Caco-2 (cell line): ENCODE measurements around the gene KCTD8. TPM values are rescaled to one million over a fixed set of nuclear protein-coding genes. Genes with fewer than 3 reads are reported as not detected.

Source experiments
- BruUV-seq: library from RNA; stranded (reverse); fragments of 400-500 nt; replicated peaks from 2 replicates; lab custom pipeline; 2021; lab: Mats Ljungman, UMichigan
- CTCF ChIA-PET: fragments of 300-600 bp; sonication (Branson Sonifier 250); formaldehyde crosslinking; loops from one replicate; lab custom pipeline; 2022; ENCODE audit warnings: antibody characterized with exemption; lab: Charles Lee
- POLR2A ChIA-PET: fragments of 300-600 bp; sonication (Branson Sonifier 250); formaldehyde crosslinking; loops from one replicate; lab custom pipeline; 2022; ENCODE audit warnings: antibody characterized with exemption; lab: Charles Lee
- DNase-seq, 2 experiments: peaks; one replicate each; pipeline versions ENCODE4 v3.0.0 to v3.0.0-alpha.2; 2020 to 2022
- H3K27me3 ChIP-seq: replicated peaks from 2 replicates; pipeline ENCODE4 v1.6.0; 2011; ENCODE audit warnings: low read length; ENCODE audit not compliant: control insufficient read depth, insufficient read depth
- H3K36me3 ChIP-seq: 2 replicates; pipeline ENCODE4 v1.5.1; 2011; ENCODE audit warnings: low read length; ENCODE audit not compliant: control insufficient read depth, insufficient read depth
- H3K4me1 ChIP-seq: fragments of 250-450 bp; sonication (Bioruptor Pico); 2 replicates; pipeline ENCODE4 v1.5.1; 2020; ENCODE audit warnings: mild to moderate bottlenecking
- H3K4me3 ChIP-seq: 2 replicates; pipeline ENCODE4 v1.5.1; 2011; ENCODE audit warnings: low read depth, mild to moderate bottlenecking, control low read depth, low read length
- H3K9me3 ChIP-seq: fragments of 250-450 bp; sonication (Bioruptor Pico); 2 replicates; pipeline ENCODE4 v1.5.1; 2020; ENCODE audit warnings: mild to moderate bottlenecking, moderate library complexity
- H3K27ac Mint-ChIP-seq: one replicate; pipeline ENCODE4 v1.8.0; 2022; ENCODE audit warnings: mixed read lengths; ENCODE audit not compliant: unreplicated experiment
- H3K27me3 Mint-ChIP-seq: one replicate; pipeline ENCODE4 v1.8.0; 2022; ENCODE audit warnings: mixed read lengths; ENCODE audit not compliant: insufficient read depth, unreplicated experiment
- H3K36me3 Mint-ChIP-seq: one replicate; pipeline ENCODE4 v1.8.0; 2022; ENCODE audit warnings: mild to moderate bottlenecking, mixed read lengths; ENCODE audit not compliant: insufficient read depth, unreplicated experiment
- H3K4me1 Mint-ChIP-seq: one replicate; pipeline ENCODE4 v1.8.0; 2022; ENCODE audit warnings: low read depth, mixed read lengths; ENCODE audit not compliant: unreplicated experiment
- H3K4me3 Mint-ChIP-seq: one replicate; pipeline ENCODE4 v1.8.0; 2022; ENCODE audit warnings: mild to moderate bottlenecking, moderate library complexity, mixed read lengths; ENCODE audit not compliant: unreplicated experiment
- H3K9me3 Mint-ChIP-seq: one replicate; pipeline ENCODE4 v1.8.0; 2022; ENCODE audit warnings: mixed read lengths; ENCODE audit not compliant: unreplicated experiment
- intact Hi-C: fragments of 100-400 bp; cut with micrococcal nuclease; formaldehyde crosslinking; loops from one replicate; pipeline ENCODE4 v1.10.0; 2022; ENCODE audit not compliant: unreplicated experiment
- total RNA-seq: library from RNA; stranded (reverse); gene quantifications from 2 replicates; pipeline ENCODE4 v1.2.3, GENCODE V29; 2022
- TF ChIP-seq, protein P1 (sequence below), 2 experiments: fragments of 200-600 bp in 1 of 2; IDR thresholded peaks; 1 replicate in 1 of 2; 2 replicates in 1 of 2; pipeline versions ENCODE4 v1.5.1 to v1.8.0; 2011 to 2022; ENCODE audit warnings: antibody characterized with exemption in 1 of 2, control low read depth in 1 of 2, inconsistent platforms in 1 of 2, low read depth in 1 of 2, low read length in 1 of 2, mild to moderate bottlenecking in 1 of 2, moderate library complexity in 1 of 2; ENCODE audit not compliant: insufficient read depth in 1 of 2, severe bottlenecking in 1 of 2, unreplicated experiment in 1 of 2

Gene KCTD8
- total RNA-seq, 1 experiment from 2014 or later = not detected

DNA sequence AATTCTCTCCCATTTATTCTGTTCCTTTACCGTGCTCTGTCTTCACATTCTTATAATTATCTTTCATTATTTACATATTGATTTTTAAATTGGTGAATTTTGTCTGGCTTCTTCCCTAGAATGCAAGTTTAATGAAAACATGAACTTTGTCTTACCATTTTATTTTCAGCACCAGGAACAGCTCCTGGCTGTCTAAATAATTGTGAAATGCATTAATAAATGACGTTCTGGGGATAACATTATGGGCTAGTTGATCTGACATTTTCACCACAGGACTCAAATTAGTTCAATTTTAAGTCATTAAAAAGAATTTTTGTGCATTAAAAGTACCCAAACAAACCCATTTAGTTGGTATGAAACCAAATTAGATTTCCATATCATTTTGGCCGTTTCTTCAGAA is 97.5 kb downstream of the KCTD8 start:
- no TSS peak for BruUV-seq
- DNase-seq = no peak
- TF ChIP-seq, protein P1, sequence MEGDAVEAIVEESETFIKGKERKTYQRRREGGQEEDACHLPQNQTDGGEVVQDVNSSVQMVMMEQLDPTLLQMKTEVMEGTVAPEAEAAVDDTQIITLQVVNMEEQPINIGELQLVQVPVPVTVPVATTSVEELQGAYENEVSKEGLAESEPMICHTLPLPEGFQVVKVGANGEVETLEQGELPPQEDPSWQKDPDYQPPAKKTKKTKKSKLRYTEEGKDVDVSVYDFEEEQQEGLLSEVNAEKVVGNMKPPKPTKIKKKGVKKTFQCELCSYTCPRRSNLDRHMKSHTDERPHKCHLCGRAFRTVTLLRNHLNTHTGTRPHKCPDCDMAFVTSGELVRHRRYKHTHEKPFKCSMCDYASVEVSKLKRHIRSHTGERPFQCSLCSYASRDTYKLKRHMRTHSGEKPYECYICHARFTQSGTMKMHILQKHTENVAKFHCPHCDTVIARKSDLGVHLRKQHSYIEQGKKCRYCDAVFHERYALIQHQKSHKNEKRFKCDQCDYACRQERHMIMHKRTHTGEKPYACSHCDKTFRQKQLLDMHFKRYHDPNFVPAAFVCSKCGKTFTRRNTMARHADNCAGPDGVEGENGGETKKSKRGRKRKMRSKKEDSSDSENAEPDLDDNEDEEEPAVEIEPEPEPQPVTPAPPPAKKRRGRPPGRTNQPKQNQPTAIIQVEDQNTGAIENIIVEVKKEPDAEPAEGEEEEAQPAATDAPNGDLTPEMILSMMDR (IDR thresholded peaks at IDR 0.05; ENCODE audit: insufficient read depth in 1 of 2, low read depth in 1 of 2, low read length in 1 of 2, severe bottlenecking in 1 of 2, unreplicated experiment in 1 of 2) = no peak
- H3K9me3 Mint-ChIP-seq = no peaks in the 10 kb centered on the region
- H3K27ac Mint-ChIP-seq = no peak overlapping the region
- H3K4me3 Mint-ChIP-seq = no peak overlapping the region
- Histone ChIP-seq H3K27me3 (no peaks in the 10 kb centered on the region), H3K36me3 (no peaks in the 10 kb centered on the region), H3K4me1 (no peaks in the 10 kb centered on the region), H3K4me3 (no peak overlapping the region), H3K9me3 (no peaks in the 10 kb centered on the region)
- H3K27me3 Mint-ChIP-seq = no peaks in the 10 kb centered on the region
- H3K4me1 Mint-ChIP-seq = no peaks in the 10 kb centered on the region
- no peaks in the 10 kb centered on the region for H3K36me3 Mint-ChIP-seq
- intact Hi-C loops = no loop called here
- CTCF ChIA-PET = no interaction called here
- POLR2A ChIA-PET = no interaction called here

DNA sequence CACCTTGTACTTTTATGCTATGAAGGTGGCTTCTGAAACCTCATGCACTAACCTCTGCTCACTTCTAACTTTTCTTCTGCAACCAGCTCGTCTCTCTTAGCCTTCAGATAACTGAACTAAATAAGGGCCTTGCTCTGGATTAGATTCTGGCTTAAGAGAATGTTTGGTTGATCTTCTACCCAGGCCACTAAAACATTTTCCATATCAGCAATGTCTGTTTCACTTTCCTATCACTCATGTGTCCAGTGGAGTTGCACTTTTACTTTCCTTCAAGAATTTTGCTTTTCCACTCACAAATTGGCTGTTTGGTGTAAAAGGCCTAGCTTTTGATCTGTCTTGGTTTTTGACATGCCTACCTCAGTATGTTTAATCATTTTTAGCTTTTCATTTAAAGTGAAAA is 105.8 kb downstream of the KCTD8 start:
- Histone ChIP-seq H3K4me1 (no peaks in the 10 kb centered on the region), H3K36me3 (no peaks in the 10 kb centered on the region), H3K9me3 (no peaks in the 10 kb centered on the region), H3K27me3 (no peaks in the 10 kb centered on the region), H3K4me3 (no peak overlapping the region)
- no peak for DNase-seq
- H3K36me3 Mint-ChIP-seq = no peaks in the 10 kb centered on the region
- POLR2A ChIA-PET = no interaction called here
- H3K4me3 Mint-ChIP-seq = no peak overlapping the region
- CTCF ChIA-PET = no interaction called here
- H3K9me3 Mint-ChIP-seq = no peaks in the 10 kb centered on the region
- H3K4me1 Mint-ChIP-seq = no peaks in the 10 kb centered on the region
- BruUV-seq = no TSS peak
- H3K27ac Mint-ChIP-seq = no peak overlapping the region
- TF ChIP-seq, protein P1 (IDR thresholded peaks at IDR 0.05; ENCODE audit: insufficient read depth in 1 of 2, low read depth in 1 of 2, low read length in 1 of 2, severe bottlenecking in 1 of 2, unreplicated experiment in 1 of 2) = no peak
- intact Hi-C loops = no loop called here
- no peaks in the 10 kb centered on the region for H3K27me3 Mint-ChIP-seq

- ChIA-PET POLR2A (no interaction called here), CTCF (no interaction called here)
- Histone ChIP-seq H3K36me3 (no peaks in the 10 kb centered on the region), H3K9me3 (no peaks in the 10 kb centered on the region), H3K4me1 (no peaks in the 10 kb centered on the region), H3K27me3 (no peaks in the 10 kb centered on the region), H3K4me3 (no peak overlapping the region)
- H3K4me3 Mint-ChIP-seq = no peak overlapping the region
- intact Hi-C loops = no loop called here
- no peak overlapping the region for H3K27ac Mint-ChIP-seq
- TF ChIP-seq, protein P1 (IDR thresholded peaks at IDR 0.05; ENCODE audit: insufficient read depth in 1 of 2, low read depth in 1 of 2, low read length in 1 of 2, severe bottlenecking in 1 of 2, unreplicated experiment in 1 of 2) = no peak
- DNase-seq = no peak
- H3K27me3 Mint-ChIP-seq = no peaks in the 10 kb centered on the region
- H3K4me1 Mint-ChIP-seq = no peaks in the 10 kb centered on the region
- BruUV-seq = no TSS peak
- no peaks in the 10 kb centered on the region for H3K9me3 Mint-ChIP-seq
- H3K36me3 Mint-ChIP-seq = no peaks in the 10 kb centered on the region
Observed at GRCh38 chr4:44326741-44327140, 121.9 kb downstream of the KCTD8 start.
